A549 treated with Hydrocortisone at 1 μM for 4 hours (cell line): Measurements from ENCODE around the gene KLHL2. TPM values are rescaled to one million over a fixed set of nuclear protein-coding genes. Genes with fewer than 3 reads are reported as not detected.

ENCODE experiments used
- total RNA-seq: library from RNA; stranded (reverse); fragments of 200-300 nt; extraction: Qiagen RNA extraction; gene quantifications from 5 replicates; pipeline ENCODE4 v1.2.3, GENCODE V29; 2022

The KLHL2 gene, protein sequence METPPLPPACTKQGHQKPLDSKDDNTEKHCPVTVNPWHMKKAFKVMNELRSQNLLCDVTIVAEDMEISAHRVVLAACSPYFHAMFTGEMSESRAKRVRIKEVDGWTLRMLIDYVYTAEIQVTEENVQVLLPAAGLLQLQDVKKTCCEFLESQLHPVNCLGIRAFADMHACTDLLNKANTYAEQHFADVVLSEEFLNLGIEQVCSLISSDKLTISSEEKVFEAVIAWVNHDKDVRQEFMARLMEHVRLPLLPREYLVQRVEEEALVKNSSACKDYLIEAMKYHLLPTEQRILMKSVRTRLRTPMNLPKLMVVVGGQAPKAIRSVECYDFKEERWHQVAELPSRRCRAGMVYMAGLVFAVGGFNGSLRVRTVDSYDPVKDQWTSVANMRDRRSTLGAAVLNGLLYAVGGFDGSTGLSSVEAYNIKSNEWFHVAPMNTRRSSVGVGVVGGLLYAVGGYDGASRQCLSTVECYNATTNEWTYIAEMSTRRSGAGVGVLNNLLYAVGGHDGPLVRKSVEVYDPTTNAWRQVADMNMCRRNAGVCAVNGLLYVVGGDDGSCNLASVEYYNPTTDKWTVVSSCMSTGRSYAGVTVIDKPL
- 14.6 to 20.2 TPM (median 16.9 TPM) in 5 replicates for total RNA-seq

DNA sequence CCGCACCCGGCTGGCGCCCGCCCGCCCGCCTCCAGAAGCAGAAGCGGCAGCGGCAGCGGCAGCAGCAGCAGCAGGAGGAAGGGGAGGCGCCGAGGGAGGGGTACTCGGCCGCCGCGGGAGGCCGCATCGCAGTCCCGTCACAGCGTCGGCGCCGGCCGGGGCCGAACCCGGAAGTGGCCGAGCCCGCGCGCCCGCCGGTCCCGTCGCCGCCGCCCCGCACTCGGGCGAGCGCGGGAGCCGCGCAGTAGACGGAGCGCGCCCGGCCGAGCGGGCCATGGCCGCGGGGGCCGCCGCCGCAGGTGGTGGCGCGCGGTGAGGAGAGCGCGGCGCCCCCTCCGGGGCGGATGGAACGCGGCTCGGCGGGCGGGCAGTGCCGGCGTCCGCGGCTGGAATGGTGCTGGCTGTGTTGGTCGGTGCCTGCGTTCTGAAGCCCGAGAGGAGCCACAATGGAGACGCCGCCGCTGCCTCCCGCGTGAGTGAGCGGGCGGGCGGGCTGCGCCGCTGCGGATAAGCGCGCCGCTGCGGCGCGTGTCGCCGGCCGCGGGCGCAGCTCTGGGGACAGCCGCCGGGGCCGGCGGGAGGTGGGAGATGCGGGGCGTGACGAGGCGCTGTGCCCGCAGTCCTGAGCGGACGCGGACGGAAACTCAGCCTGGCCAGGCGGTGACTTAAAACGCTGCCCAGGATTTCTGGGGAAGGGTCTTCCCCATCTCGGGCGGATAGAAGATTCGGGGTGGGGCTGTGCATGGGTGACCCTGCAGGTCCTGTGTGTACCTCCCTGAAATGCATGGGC is at the start of gene KLHL2:
Gene KLHL2, plus strand, starts transcription at position 131 of the 790 bp plus-strand sequence. Its CDS starts 316 bp downstream, at position 447.

DNA sequence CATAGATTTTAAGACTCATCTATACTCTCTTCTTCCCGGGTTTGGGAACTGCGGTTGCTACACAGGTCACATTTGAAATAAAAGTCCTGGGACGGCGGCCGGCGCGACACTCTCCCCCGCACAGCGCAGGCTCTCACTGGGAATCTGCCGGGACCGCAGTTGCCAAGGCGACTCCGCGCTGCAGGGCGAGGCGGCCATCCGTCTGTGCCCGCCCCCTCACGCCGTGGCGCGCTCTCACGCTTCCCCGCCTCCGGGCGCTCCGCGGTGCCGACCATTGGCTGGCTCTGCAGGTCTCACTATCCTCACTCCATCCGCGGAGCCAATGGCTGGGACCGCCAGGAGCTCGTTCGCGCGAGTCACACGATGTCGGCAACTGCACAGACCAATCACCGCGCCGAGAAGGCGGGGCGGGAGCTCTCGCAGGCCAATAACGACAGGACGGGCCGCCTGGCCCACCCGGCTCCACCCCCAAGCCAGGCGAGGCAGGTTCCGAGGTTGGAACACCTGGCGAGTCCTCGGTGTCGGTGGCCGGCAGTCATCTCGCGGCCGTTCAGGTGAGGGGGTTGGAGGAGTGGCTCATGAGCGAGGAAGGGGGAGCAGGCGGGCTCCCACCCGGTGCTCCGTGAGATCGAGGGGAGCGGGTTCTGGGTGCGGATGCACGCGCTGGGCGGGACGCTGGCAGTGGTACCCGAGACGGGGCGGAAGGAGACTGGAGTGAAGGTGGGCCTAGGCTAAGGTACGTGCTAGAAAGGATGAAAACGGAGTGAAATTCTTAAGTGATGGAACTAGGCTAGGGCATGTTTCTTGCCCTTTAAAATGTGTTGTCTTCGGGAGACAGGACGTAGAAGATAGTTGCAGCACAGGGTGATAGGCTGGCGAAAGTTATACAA is 120.1 kb downstream of the KLHL2 start, which contains the start of gene MSMO1:
Gene MSMO1, plus strand, starts transcription at position 459 of the 890 bp plus-strand sequence. CDS start 5,702 bp downstream, outside the sequence.

Other genes with a start within 250 kb of the KLHL2 start
- not detected in 5 replicates for gene TRIM61, start 229.9 kb upstream of the KLHL2 start, total RNA-seq
- not detected in 5 replicates for gene TRIM60, start 175.6 kb upstream of the KLHL2 start, total RNA-seq
- not detected in 5 replicates for gene TRIM75, start 153.7 kb upstream of the KLHL2 start, total RNA-seq
- gene TMEM192, start 94.7 kb upstream of the KLHL2 start, total RNA-seq = 7.3 to 11.0 TPM (median 8.0 TPM) in 5 replicates
- 18.5 to 25.4 TPM (median 22.2 TPM) in 5 replicates for gene MSMO1, start 120.1 kb downstream of the KLHL2 start, total RNA-seq
- gene CPE, start 171.4 kb downstream of the KLHL2 start, total RNA-seq = 1.4 to 1.9 TPM (median 1.7 TPM) in 5 replicates